ENCODE measurements around the gene MLN. TPM values are rescaled to one million over a fixed set of nuclear protein-coding genes. Genes with fewer than 3 reads are reported as not detected.

Gene MLN
- total and polyA plus RNA-seq, 2 donors (not counting 1 experiment from before 2014, with no cell fraction given) = not detected

GRCh38 chr6:33843131-33844121 is 39.6 kb upstream of the MLN start:
- no peak for TF ChIP-seq EZH2 (IDR thresholded peaks at IDR 0.05; ENCODE audit: borderline replicate concordance, insufficient read depth, low read depth, low read length, poor library complexity, severe bottlenecking)
- TF ChIP-seq, protein P1, sequence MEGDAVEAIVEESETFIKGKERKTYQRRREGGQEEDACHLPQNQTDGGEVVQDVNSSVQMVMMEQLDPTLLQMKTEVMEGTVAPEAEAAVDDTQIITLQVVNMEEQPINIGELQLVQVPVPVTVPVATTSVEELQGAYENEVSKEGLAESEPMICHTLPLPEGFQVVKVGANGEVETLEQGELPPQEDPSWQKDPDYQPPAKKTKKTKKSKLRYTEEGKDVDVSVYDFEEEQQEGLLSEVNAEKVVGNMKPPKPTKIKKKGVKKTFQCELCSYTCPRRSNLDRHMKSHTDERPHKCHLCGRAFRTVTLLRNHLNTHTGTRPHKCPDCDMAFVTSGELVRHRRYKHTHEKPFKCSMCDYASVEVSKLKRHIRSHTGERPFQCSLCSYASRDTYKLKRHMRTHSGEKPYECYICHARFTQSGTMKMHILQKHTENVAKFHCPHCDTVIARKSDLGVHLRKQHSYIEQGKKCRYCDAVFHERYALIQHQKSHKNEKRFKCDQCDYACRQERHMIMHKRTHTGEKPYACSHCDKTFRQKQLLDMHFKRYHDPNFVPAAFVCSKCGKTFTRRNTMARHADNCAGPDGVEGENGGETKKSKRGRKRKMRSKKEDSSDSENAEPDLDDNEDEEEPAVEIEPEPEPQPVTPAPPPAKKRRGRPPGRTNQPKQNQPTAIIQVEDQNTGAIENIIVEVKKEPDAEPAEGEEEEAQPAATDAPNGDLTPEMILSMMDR (IDR thresholded peaks at IDR 0.05) = no peak
- intact Hi-C loops (cut with micrococcal nuclease) = no loop called here
- Mint-ChIP-seq H3K9me3 (ENCODE audit: insufficient read depth) (no peaks in the 10 kb centered on the region), H3K27ac (no peak overlapping the region), H3K27me3 (peaks cover 6% of the 10 kb centered on the region), H3K4me1 (peaks cover 3% of the 10 kb centered on the region), H3K4me3 (no peak overlapping the region)
- no peaks in the 10 kb centered on the region for H4K20me1 ChIP-seq (ENCODE audit: control insufficient read depth, insufficient read depth, low read length, poor library complexity, severe bottlenecking)
- 90% methylated on average over 21 of the region's 24 CpGs for WGBS (ENCODE audit: insufficient coverage)
- DNase-seq (no peak), ATAC-seq (ENCODE audit: low read depth) (no peak)
- H3K36me3 ChIP-seq (replicated peaks in 1 of 2; ENCODE audit: control extremely low read depth in 1 of 2, control insufficient read depth in 1 of 2, extremely low read depth in 1 of 2, insufficient read depth in 2 of 2, low read length in 1 of 2) = no peaks in the 10 kb centered on the region
- ChIA-PET CTCF (no interaction called here), POLR2A (no interaction called here)
- H3K79me2 ChIP-seq (ENCODE audit: control insufficient read depth, insufficient read depth, low read length) = no peaks in the 10 kb centered on the region
- H3K9me3 ChIP-seq (ENCODE audit: control extremely low read depth in 1 of 3, control insufficient read depth in 2 of 3, insufficient read depth in 1 of 3, low read length in 2 of 3) = peaks cover 0 to 3% (median 0%) of the 10 kb centered on the region in 3 donors
- H2AFZ ChIP-seq (ENCODE audit: insufficient read depth, low read depth, low read length, poor library complexity, severe bottlenecking) = no peak overlapping the region
- H3K9ac ChIP-seq (ENCODE audit: low read length) = no peak overlapping the region
- H3K4me1 ChIP-seq (ENCODE audit: control insufficient read depth in 2 of 2, insufficient read depth in 2 of 2, low read length in 2 of 2) = peaks cover 0 to 5% of the 10 kb centered on the region in 2 donors
- H3K4me3 ChIP-seq (ENCODE audit: control extremely low read depth in 1 of 5, extremely low read depth in 1 of 5, insufficient read depth in 1 of 5, low read depth in 2 of 5, low read length in 4 of 5) = no peak overlapping the region
- no peak overlapping the region for H3K27ac ChIP-seq (ENCODE audit: low read length in 2 of 2)
- H3K4me2 ChIP-seq (replicated peaks; ENCODE audit: low read depth, low read length, poor library complexity, severe bottlenecking) = no peak overlapping the region
- H3K27me3 ChIP-seq (replicated peaks in 1 of 4; ENCODE audit: control extremely low read depth in 1 of 4, control insufficient read depth in 3 of 4, insufficient read depth in 4 of 4, low read length in 3 of 4) = peaks cover 0 to 3% (median 0%) of the 10 kb centered on the region in 4 experiments

- peaks cover 10% of the 10 kb centered on the region for H3K27me3 Mint-ChIP-seq
- H3K27ac Mint-ChIP-seq = no peak overlapping the region
- H3K27ac ChIP-seq (ENCODE audit: low read length in 2 of 2) = no peak overlapping the region
- no peaks in the 10 kb centered on the region for H3K36me3 ChIP-seq (replicated peaks in 1 of 2; ENCODE audit: control extremely low read depth in 1 of 2, control insufficient read depth in 1 of 2, extremely low read depth in 1 of 2, insufficient read depth in 2 of 2, low read length in 1 of 2)
- no peak overlapping the region for H3K4me3 ChIP-seq (ENCODE audit: control extremely low read depth in 1 of 5, extremely low read depth in 1 of 5, insufficient read depth in 1 of 5, low read depth in 2 of 5, low read length in 4 of 5)
- no peak overlapping the region for H3K4me2 ChIP-seq (replicated peaks; ENCODE audit: low read depth, low read length, poor library complexity, severe bottlenecking)
- DNase-seq (no peak), ATAC-seq (ENCODE audit: low read depth) (no peak)
- intact Hi-C loops (cut with micrococcal nuclease) = no loop called here
- no peaks in the 10 kb centered on the region for H3K79me2 ChIP-seq (ENCODE audit: control insufficient read depth, insufficient read depth, low read length)
- TF ChIP-seq, protein P1 (IDR thresholded peaks at IDR 0.05) = no peak
- no peak for TF ChIP-seq EZH2 (IDR thresholded peaks at IDR 0.05; ENCODE audit: borderline replicate concordance, insufficient read depth, low read depth, low read length, poor library complexity, severe bottlenecking)
- H3K4me1 ChIP-seq (ENCODE audit: control insufficient read depth in 2 of 2, insufficient read depth in 2 of 2, low read length in 2 of 2) = peaks cover 0 to 5% of the 10 kb centered on the region in 2 donors
- H3K9ac ChIP-seq (ENCODE audit: low read length) = no peak overlapping the region
- H3K27me3 ChIP-seq (replicated peaks in 1 of 4; ENCODE audit: control extremely low read depth in 1 of 4, control insufficient read depth in 3 of 4, insufficient read depth in 4 of 4, low read length in 3 of 4) = peaks cover 0 to 7% (median 0%) of the 10 kb centered on the region in 4 experiments
- ChIA-PET POLR2A (no interaction called here), CTCF (no interaction called here)
- H3K4me3 Mint-ChIP-seq = no peak overlapping the region
- H3K4me1 Mint-ChIP-seq = peaks cover 3% of the 10 kb centered on the region
- no peaks in the 10 kb centered on the region for H4K20me1 ChIP-seq (ENCODE audit: control insufficient read depth, insufficient read depth, low read length, poor library complexity, severe bottlenecking)
- H2AFZ ChIP-seq (ENCODE audit: insufficient read depth, low read depth, low read length, poor library complexity, severe bottlenecking) = no peak overlapping the region
- 89% methylated on average over 2 of the region's 4 CpGs for WGBS (ENCODE audit: insufficient coverage)
- H3K9me3 ChIP-seq (ENCODE audit: control extremely low read depth in 1 of 3, control insufficient read depth in 2 of 3, insufficient read depth in 1 of 3, low read length in 2 of 3) = peaks cover 0 to 8% (median 0%) of the 10 kb centered on the region in 3 donors
- no peaks in the 10 kb centered on the region for H3K9me3 Mint-ChIP-seq (ENCODE audit: insufficient read depth)
Observed at GRCh38 chr6:33841868-33842267, 38.1 kb upstream of the MLN start.

All from B cell (primary cell).